Body of pancreas (tissue), 4 donors: ENCODE data around the gene ST6GALNAC3. TPM values are rescaled to one million over a fixed set of nuclear protein-coding genes. Genes with fewer than 3 reads are reported as not detected.
"Not testable (repeated sequence)": the region's sequence is repeated elsewhere in the genome, so short reads cannot be mapped to it uniquely, and the experiment has no call there.

Experiments
- ATAC-seq: fragments of 150-250 bp; one replicate; pipeline ENCODE4 v1.9.1; 2016
- DNase-seq, 4 donors: peaks; one replicate each; pipeline ENCODE4 v3.0.0-alpha.2; 2019
- H3K27ac ChIP-seq, 4 donors: fragments of 200-600 bp; sonication (generic); 1 replicate in 3 of 4; 2 replicates in 1 of 4; pipeline versions ENCODE4 v1.5.1 to v1.6.1; 2016 to 2019; ENCODE audit warnings: mild to moderate bottlenecking in 1 of 4, mixed read lengths in 1 of 4, moderate library complexity in 1 of 4
- H3K27me3 ChIP-seq, 2 donors: fragments of 200-600 bp; sonication (generic); one replicate each; pipeline ENCODE4 v1.6.0; 2016; ENCODE audit warnings: mild to moderate bottlenecking in 1 of 2
- H3K36me3 ChIP-seq, 2 donors: fragments of 200-600 bp; sonication (generic); replicated peaks in 1 of 2; 2 replicates each; pipeline ENCODE4 v1.5.1; 2016; ENCODE audit warnings: low read depth in 2 of 2; ENCODE audit not compliant: insufficient read depth in 1 of 2
- H3K4me1 ChIP-seq: fragments of 200-600 bp; sonication (generic); one replicate; pipeline ENCODE4 v1.6.0; 2016
- H3K4me3 ChIP-seq, 2 donors: fragments of 200-600 bp; sonication (generic); 1 replicate in 1 of 2; 2 replicates in 1 of 2; pipeline ENCODE4 v1.5.1; 2016 to 2019
- H3K9me3 ChIP-seq, 3 donors: fragments of 200-600 bp; sonication (generic); 1 replicate in 2 of 3; 2 replicates in 1 of 3; pipeline ENCODE4 v1.5.1; 2016
- CTCF ChIP-seq, 7 experiments: fragments of 450-650 bp in 4 of 7; fragments of 200-600 bp in 3 of 7; sonication (generic) in 3 of 7; IDR thresholded peaks; one replicate each; pipeline ENCODE4 v1.5.1; 2016 to 2019; ENCODE audit warnings: antibody characterized with exemption in 7 of 7
- POLR2A ChIP-seq, 3 donors: fragments of 450-650 bp; IDR thresholded peaks; one replicate each; pipeline ENCODE4 v1.6.1; 2016; ENCODE audit warnings: antibody characterized with exemption in 3 of 3, mild to moderate bottlenecking in 2 of 3
- WGBS, 2 donors: methylation state at CpG; one replicate each; pipeline ENCODE4 v1.1.5; 2017; 5-methylcytosine and 5-hydroxymethylcytosine counted together
- intact Hi-C: fragments of 100-400 bp; cut with DNase I; formaldehyde crosslinking; loops from one replicate; pipeline ENCODE4 v1.15.1; 2023
- total RNA-seq, 2 donors: library from RNA; depleted of rRNA; stranded (reverse); fragments of >200 nt; gene quantifications; one replicate each; pipeline ENCODE4 v1.1.0, GENCODE V29; 2016

Gene ST6GALNAC3
- total RNA-seq, 2 donors from 2014 or later, result 1.3 to 2.3 TPM

GRCh38 chr1:76090283-76091203 lies 16.0 kb downstream of the ST6GALNAC3 start:
- Histone ChIP-seq H3K4me1 (no peaks in the 10 kb centered on the region), H3K27ac (no peak overlapping the region), H3K9me3 (no peaks in the 10 kb centered on the region), H3K36me3 (no peaks in the 10 kb centered on the region), H3K4me3 (no peak overlapping the region), H3K27me3 (no peaks in the 10 kb centered on the region)
- 61 to 74% methylated on average over 7 of the region's 7 CpGs for WGBS, 2 donors
- ATAC-seq (no peak), DNase-seq (no peak)
- TF ChIP-seq CTCF (IDR thresholded peaks at IDR 0.05) (no peak), POLR2A (IDR thresholded peaks at IDR 0.05) (no peak)
- intact Hi-C loops, result no loop called here

- DNase-seq (no peak), ATAC-seq (no peak)
- WGBS, 2 donors, result 77 to 78% methylated on average over 3 of the region's 3 CpGs
- Histone ChIP-seq H3K9me3 (no peaks in the 10 kb centered on the region), H3K4me3 (no peak overlapping the region), H3K27me3 (no peaks in the 10 kb centered on the region), H3K4me1 (no peaks in the 10 kb centered on the region), H3K27ac (no peak overlapping the region), H3K36me3 (no peaks in the 10 kb centered on the region)
- TF ChIP-seq POLR2A (IDR thresholded peaks at IDR 0.05), result no peak
- no peak for TF ChIP-seq CTCF (IDR thresholded peaks at IDR 0.05)
- intact Hi-C loops, result no loop called here
Measured at GRCh38 chr1:76092812-76093211, 18.3 kb downstream of the ST6GALNAC3 start.

GRCh38 chr1:76093522-76094312 lies 19.2 kb downstream of the ST6GALNAC3 start:
- H3K36me3 ChIP-seq, result no peaks in the 10 kb centered on the region
- H3K4me3 ChIP-seq, result no peak overlapping the region
- ATAC-seq, result no peak
- no peaks in the 10 kb centered on the region for H3K4me1 ChIP-seq
- TF ChIP-seq CTCF (IDR thresholded peaks at IDR 0.05), result no peak
- no peak for TF ChIP-seq POLR2A (IDR thresholded peaks at IDR 0.05)
- no peaks in the 10 kb centered on the region for H3K9me3 ChIP-seq
- intact Hi-C loops, result no loop called here
- no peak overlapping the region for H3K27ac ChIP-seq
- no peaks in the 10 kb centered on the region for H3K27me3 ChIP-seq
- DNase-seq, result no peak
- WGBS, 2 donors, result 64 to 67% methylated on average over 8 of the region's 8 CpGs

GRCh38 chr1:76095802-76096201 lies 21.3 kb downstream of the ST6GALNAC3 start:
- Histone ChIP-seq H3K27me3 (no peaks in the 10 kb centered on the region), H3K9me3 (no peaks in the 10 kb centered on the region), H3K4me1 (no peaks in the 10 kb centered on the region), H3K27ac (no peak overlapping the region), H3K4me3 (no peak overlapping the region), H3K36me3 (no peaks in the 10 kb centered on the region)
- ATAC-seq (no peak), DNase-seq (no peak)
- TF ChIP-seq CTCF (IDR thresholded peaks at IDR 0.05) (no peak), POLR2A (IDR thresholded peaks at IDR 0.05) (no peak)
- intact Hi-C loops, result no loop called here
- 38% methylated on average over 5 of the region's 5 CpGs for WGBS, 2 donors

- WGBS, 2 donors, result 82 to 86% methylated on average over 8 of the region's 8 CpGs
Measured at GRCh38 chr1:76097064-76097463, 22.5 kb downstream of the ST6GALNAC3 start.

More at GRCh38 chr1:76097064-76097463, 22.5 kb downstream of the ST6GALNAC3 start:
- H3K4me3 ChIP-seq, H3K27ac ChIP-seq, H3K27me3 ChIP-seq, intact Hi-C loops, ATAC-seq, H3K36me3 ChIP-seq, H3K9me3 ChIP-seq, H3K4me1 ChIP-seq, DNase-seq: not testable (repeated sequence)
